Skeletal muscle tissue (tissue), 4 donors: ENCODE measurements around the gene AKAP9. TPM values are rescaled to one million over a fixed set of nuclear protein-coding genes. Genes with fewer than 3 reads are reported as not detected.
A peak's percentile ranks its signal among the peaks of the same experiment; 100 is the strongest.

ENCODE experiments used
- H3K27ac ChIP-seq: one replicate; pipeline ENCODE4 v1.7.0; 2013; ENCODE audit warnings: mild to moderate bottlenecking, low read depth, low read length, inconsistent platforms
- H3K27me3 ChIP-seq, 3 donors: one replicate each; pipeline ENCODE4 v1.7.0; 2013; ENCODE audit warnings: low read length in 3 of 3; ENCODE audit not compliant: control insufficient read depth in 3 of 3, insufficient read depth in 3 of 3
- H3K36me3 ChIP-seq, 3 donors: one replicate each; pipeline ENCODE4 v1.7.0; 2013; ENCODE audit warnings: low read length in 3 of 3; ENCODE audit not compliant: control insufficient read depth in 3 of 3, insufficient read depth in 3 of 3
- H3K4me1 ChIP-seq, 3 donors: one replicate each; pipeline ENCODE4 v1.7.0; 2013; ENCODE audit warnings: low read length in 3 of 3, mild to moderate bottlenecking in 3 of 3; ENCODE audit not compliant: control insufficient read depth in 3 of 3, insufficient read depth in 3 of 3
- H3K4me3 ChIP-seq, 3 donors: one replicate each; pipeline ENCODE4 v1.7.0; 2013; ENCODE audit warnings: low read length in 3 of 3
- H3K9ac ChIP-seq, 3 donors: one replicate each; pipeline ENCODE4 v1.7.0; 2013; ENCODE audit warnings: low read length in 3 of 3, mild to moderate bottlenecking in 3 of 3, moderate library complexity in 2 of 3, low read depth in 1 of 3
- H3K9me3 ChIP-seq, 3 donors: one replicate each; pipeline ENCODE4 v1.7.0; 2013; ENCODE audit warnings: low read length in 3 of 3; ENCODE audit not compliant: control insufficient read depth in 3 of 3
- total RNA-seq: library from RNA; depleted of rRNA; stranded (reverse); fragments of >200 nt; gene quantifications from one replicate; pipeline ENCODE4 v1.2.3, GENCODE V29; 2014
- donor health status: Osteomylitis.

The AKAP9 gene
- total RNA-seq, 1 donor from 2014 or later, result 57.9 TPM

DNA sequence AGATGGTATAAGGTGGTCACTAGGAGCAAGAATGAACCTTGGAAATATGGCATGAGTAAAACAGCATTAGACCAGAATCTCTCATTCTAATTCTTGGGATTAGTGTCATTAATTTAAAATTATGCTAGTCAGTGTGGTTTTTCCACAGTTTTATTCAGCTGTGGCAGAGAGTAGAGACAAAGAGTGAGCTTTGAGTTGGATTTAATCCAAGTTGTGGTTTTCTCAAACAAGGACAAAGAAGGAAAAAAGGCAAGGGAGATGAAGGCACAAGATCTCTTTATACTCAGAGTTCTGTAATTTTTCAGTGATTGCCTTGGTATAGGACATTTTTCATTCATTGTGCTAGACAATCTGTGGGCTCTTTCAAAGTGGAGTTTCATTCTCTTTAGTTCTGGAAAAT, 28.2 kb upstream of the AKAP9 start:
- Histone ChIP-seq H3K27me3 (no peaks in the 10 kb centered on the region), H3K4me1 (no peaks in the 10 kb centered on the region), H3K9ac (no peak overlapping the region), H3K4me3 (no peak overlapping the region), H3K27ac (no peak overlapping the region), H3K36me3 (no peaks in the 10 kb centered on the region), H3K9me3 (no peaks in the 10 kb centered on the region)

DNA sequence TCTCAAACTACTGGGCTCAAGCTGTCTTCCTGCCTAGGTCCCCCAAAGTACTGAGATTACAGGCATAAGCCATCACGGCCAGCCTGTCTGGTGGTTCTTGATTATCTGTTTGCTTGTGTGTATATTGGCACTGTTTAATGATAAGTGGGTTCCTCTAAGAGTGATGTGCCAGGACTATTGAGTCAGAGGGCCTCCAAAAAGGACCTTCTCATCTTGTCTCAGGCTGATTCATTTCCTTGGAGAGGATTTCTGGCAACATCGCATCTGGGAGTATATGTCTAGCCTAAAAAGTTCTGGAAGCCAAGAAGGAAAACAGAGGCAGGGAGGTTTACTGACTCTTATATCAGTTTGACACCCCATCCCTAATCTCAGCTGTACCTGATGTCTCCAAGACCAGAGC, 27.1 kb upstream of the AKAP9 start:
- Histone ChIP-seq H3K9me3 (no peaks in the 10 kb centered on the region), H3K4me3 (no peak overlapping the region), H3K27ac (no peak overlapping the region), H3K27me3 (no peaks in the 10 kb centered on the region), H3K9ac (no peak overlapping the region), H3K4me1 (no peaks in the 10 kb centered on the region), H3K36me3 (no peaks in the 10 kb centered on the region)

DNA sequence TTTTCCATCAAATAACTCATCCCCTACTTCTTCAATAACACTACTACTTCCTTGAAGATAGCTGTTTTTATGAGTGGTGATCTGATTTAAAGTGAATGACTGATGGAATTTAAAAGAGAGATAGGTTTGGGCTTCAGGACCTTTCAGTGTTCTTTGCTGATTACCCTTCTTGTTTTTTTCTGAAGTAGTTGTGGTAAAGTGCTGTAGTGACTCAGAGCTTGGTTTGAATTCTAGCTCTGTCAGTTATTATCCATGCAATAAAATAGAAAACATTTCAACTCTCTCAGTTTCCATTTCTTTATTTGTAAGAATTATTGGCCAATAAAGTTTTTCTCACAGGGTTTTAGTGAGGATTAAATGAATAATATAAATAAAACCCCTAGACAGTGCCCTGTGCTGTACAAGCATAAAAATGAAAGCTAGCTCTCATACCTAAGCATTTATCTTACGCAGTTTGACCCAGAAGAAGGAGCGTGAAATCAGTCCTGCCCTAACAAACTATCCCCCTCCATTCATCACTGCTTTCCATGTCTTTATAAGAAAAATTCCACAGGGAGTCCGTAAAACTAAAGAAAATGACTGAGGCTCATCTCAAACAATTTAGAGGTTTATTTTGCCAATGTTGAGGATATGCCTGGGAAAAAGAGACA, 25.1 kb upstream of the AKAP9 start:
- H3K4me1 ChIP-seq, result no peaks in the 10 kb centered on the region
- no peaks in the 10 kb centered on the region for H3K27me3 ChIP-seq
- no peak overlapping the region for H3K9ac ChIP-seq
- no peak overlapping the region for H3K27ac ChIP-seq
- no peaks in the 10 kb centered on the region for H3K36me3 ChIP-seq
- H3K9me3 ChIP-seq, result no peaks in the 10 kb centered on the region
- no peak overlapping the region for H3K4me3 ChIP-seq

DNA sequence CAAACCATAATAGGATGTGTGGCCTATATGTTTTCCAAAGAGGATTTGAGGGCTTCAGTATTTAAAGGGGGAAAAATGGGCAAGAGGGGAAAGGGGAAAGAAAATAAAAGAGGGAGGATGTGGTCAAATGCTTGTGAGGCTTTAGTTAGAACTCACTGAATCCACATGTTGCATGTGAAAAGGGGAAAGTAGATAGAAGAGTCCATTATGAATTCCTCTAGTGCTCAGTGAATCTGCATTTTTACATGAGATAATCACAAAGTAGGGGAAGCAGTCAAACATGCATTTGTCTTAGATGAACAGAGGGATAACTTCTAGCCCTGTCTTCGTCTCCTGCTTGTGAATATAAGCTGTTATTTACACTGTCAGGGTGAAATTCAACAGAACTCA, 24.6 kb upstream of the AKAP9 start:
- no peaks in the 10 kb centered on the region for H3K27me3 ChIP-seq
- no peaks in the 10 kb centered on the region for H3K9me3 ChIP-seq
- H3K4me3 ChIP-seq, result no peak overlapping the region
- H3K27ac ChIP-seq, result no peak overlapping the region
- H3K4me1 ChIP-seq, result no peaks in the 10 kb centered on the region
- no peaks in the 10 kb centered on the region for H3K36me3 ChIP-seq
- H3K9ac ChIP-seq, result no peak overlapping the region

DNA sequence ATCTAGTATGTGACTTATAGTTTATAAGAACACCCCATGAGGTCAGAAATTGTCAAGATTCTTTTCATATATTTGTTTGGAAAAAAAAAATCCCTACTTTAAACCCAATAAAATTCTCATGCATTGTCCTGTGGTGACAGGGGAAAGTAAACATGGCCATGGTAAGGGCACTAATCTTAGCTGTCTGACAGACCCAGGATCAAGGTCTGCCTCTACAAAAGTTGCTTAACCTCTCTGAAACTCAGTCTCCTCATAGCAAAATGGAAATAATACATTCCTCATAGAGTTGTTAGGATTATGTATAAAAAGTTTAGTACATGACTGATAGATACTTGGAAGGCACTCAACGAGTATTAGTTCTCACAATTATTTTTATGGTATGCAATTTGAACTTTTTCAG, 22.3 kb upstream of the AKAP9 start:
- Histone ChIP-seq H3K9ac (no peak overlapping the region), H3K4me1 (no peaks in the 10 kb centered on the region), H3K27me3 (no peaks in the 10 kb centered on the region), H3K4me3 (no peak overlapping the region), H3K9me3 (no peaks in the 10 kb centered on the region), H3K27ac (no peak overlapping the region), H3K36me3 (no peaks in the 10 kb centered on the region)

DNA sequence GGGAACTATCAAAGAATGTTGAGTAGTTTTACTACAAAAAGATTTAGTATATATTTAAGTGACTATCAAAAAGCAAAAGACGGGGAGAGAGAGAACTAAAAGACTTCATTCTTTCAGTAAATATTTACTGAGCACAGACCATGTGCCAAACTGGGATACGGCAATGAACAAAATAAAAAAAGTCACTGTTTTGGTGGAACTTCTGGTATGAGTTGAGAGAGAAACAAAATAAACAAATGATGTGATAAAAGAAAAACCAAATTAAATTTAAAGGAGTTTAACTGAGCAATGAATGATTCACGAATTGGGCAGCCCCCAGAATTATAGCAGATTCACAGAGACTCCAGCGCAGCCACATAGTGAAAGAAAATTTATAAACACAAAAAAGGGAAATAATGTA, 17.8 kb upstream of the AKAP9 start:
- Histone ChIP-seq H3K4me3 (no peak overlapping the region), H3K27me3 (no peaks in the 10 kb centered on the region), H3K9me3 (no peaks in the 10 kb centered on the region), H3K27ac (no peak overlapping the region), H3K36me3 (no peaks in the 10 kb centered on the region), H3K4me1 (no peaks in the 10 kb centered on the region), H3K9ac (no peak overlapping the region)

DNA sequence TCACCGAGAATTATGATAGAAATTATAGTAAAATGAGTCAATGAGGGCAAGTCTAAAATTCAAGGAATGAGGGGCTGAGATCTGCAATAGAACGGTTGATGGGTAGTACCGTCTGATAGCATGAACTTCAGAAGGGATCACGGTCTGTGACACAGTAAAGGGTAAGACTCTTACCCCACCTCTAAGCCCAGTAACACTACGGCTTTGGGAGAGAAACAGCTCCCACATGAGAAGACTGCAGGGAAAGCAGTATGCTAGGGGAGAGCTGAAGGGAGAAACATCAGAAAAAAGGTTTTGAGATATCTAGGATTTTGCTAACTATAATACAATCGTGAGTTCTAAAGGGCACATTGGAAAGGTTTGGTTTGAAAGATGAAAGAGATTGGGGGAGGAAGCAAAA, 12.8 kb upstream of the AKAP9 start:
- H3K27ac ChIP-seq, result no peak overlapping the region
- no peaks in the 10 kb centered on the region for H3K9me3 ChIP-seq
- no peaks in the 10 kb centered on the region for H3K4me1 ChIP-seq
- no peak overlapping the region for H3K4me3 ChIP-seq
- H3K27me3 ChIP-seq, result no peaks in the 10 kb centered on the region
- H3K36me3 ChIP-seq, result no peaks in the 10 kb centered on the region
- no peak overlapping the region for H3K9ac ChIP-seq

DNA sequence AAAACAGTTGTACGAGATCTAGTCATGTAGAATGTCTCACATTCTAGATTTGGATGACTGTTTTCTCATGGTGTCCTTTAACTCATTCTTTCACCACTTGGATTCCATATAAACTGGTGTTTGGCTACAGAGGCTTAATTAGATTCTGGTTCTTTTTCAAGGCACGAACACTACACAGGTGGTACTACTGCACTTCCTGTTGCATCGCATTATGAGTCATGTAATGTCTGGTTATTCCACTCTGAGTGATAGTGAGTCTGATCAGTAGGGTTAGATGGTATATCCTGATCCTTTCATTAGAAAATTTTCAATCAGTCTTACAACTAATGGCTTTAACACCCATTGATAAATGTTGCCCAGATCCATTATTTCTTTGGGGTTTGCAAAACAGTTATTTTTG, 11.2 kb upstream of the AKAP9 start:
- H3K9me3 ChIP-seq, result no peaks in the 10 kb centered on the region
- H3K4me3 ChIP-seq, result no peak overlapping the region
- no peak overlapping the region for H3K9ac ChIP-seq
- no peak overlapping the region for H3K27ac ChIP-seq
- H3K4me1 ChIP-seq, result no peaks in the 10 kb centered on the region
- no peaks in the 10 kb centered on the region for H3K27me3 ChIP-seq
- H3K36me3 ChIP-seq, result no peaks in the 10 kb centered on the region

DNA sequence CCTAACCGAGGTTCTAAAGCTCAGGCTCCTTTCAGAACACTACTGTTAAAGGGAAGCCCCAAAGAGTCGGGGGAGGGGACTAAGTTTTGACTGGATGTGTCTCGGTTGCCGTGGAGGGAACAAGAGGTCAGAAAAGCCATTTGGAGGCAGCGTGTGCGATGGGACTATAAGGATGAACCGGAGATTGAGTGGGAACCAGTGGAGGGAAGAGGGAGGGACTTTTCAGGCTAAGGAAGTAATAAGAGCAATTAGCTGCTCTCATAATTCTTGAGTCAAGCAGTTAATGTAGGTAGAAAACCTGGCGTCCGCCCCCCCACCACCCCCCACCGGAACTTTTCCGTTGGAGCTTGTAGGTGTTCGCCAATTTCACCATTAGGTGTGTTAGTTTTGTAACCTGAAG, 491 bp upstream of the AKAP9 start:
- peak overlapping the region; percentile 98 to 99 (median 99) for H3K9ac ChIP-seq
- peak overlapping the region; percentile 99 for H3K27ac ChIP-seq
- no peaks in the 10 kb centered on the region for H3K9me3 ChIP-seq
- peaks cover 9 to 15% (median 13%) of the 10 kb centered on the region in 3 donors for H3K4me1 ChIP-seq
- peak overlapping the region; percentile 95 to 98 (median 97) for H3K4me3 ChIP-seq
- H3K36me3 ChIP-seq, result no peaks in the 10 kb centered on the region
- H3K27me3 ChIP-seq, result no peaks in the 10 kb centered on the region

DNA sequence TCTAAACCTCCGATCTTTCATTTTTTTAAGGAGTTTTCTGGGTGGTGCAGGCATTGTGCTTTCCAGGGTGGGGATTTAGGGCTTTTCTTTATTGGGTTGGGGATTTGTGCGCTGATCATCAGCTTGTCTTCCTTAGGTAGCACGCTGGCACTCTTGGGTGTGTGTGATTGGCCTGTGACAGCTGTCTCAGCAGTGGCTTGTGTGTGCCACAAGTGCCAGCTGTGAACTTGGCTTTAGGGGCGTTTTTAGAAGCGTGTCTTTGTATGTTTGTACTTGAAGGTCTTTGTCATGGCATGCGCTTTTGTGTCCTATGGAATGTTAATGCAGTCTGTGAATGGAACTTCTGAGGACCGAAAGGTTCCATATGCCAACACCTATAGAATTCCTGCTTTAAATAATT, 788 bp downstream of the AKAP9 start:
- Histone ChIP-seq H3K9ac (peak overlapping the region; percentile 98 to 99 (median 99)), H3K9me3 (no peaks in the 10 kb centered on the region), H3K27ac (peak overlapping the region; percentile 99), H3K36me3 (no peaks in the 10 kb centered on the region), H3K27me3 (no peaks in the 10 kb centered on the region), H3K4me1 (peaks cover 11 to 19% (median 13%) of the 10 kb centered on the region in 3 donors), H3K4me3 (peak overlapping the region; percentile 95 to 98 (median 97))
